Urinary bladder (tissue), 4 donors: ENCODE results near the gene SLC13A5. TPM values are rescaled to one million over a fixed set of nuclear protein-coding genes. Genes with fewer than 3 reads are reported as not detected.
"Not testable (repeated sequence)": the region's sequence is repeated elsewhere in the genome, so short reads cannot be mapped to it uniquely, and the experiment has no call there.

ENCODE experiments used
- DNase-seq: peaks from one replicate; pipeline ENCODE4 v3.0.0-alpha.2; 2015; ENCODE audit errors: extremely low spot score
- H3K27ac ChIP-seq: one replicate; pipeline ENCODE4 v1.5.1; 2013; ENCODE audit warnings: low read depth, mild to moderate bottlenecking, moderate library complexity
- H3K36me3 ChIP-seq: one replicate; pipeline ENCODE4 v1.6.1; 2013; ENCODE audit warnings: mild to moderate bottlenecking, moderate library complexity; ENCODE audit not compliant: insufficient read depth
- H3K4me1 ChIP-seq: one replicate; pipeline ENCODE4 v1.6.1; 2013; ENCODE audit warnings: mild to moderate bottlenecking, moderate library complexity; ENCODE audit not compliant: insufficient read depth
- H3K4me3 ChIP-seq: one replicate; pipeline ENCODE4 v1.5.1; 2013; ENCODE audit warnings: low read depth, low read length
- WGBS: extraction: QIAGEN DNeasy Blood & Tissue Kit; methylation state at CpG from one replicate; pipeline ENCODE4 v1.1.7; 2013; 5-methylcytosine and 5-hydroxymethylcytosine counted together
- polyA plus RNA-seq: library from polyadenylated mRNA; stranded (reverse); fragments of 200-250 nt; gene quantifications from one replicate; pipeline ENCODE4 v1.2.3, GENCODE V29; 2013
- total RNA-seq: library from RNA; depleted of rRNA; stranded (reverse); fragments of >200 nt; gene quantifications from one replicate; pipeline ENCODE4 v1.2.3, GENCODE V29; 2014
- donor health status: healthy with polysubstance abuse.
- donor health status: healthy.

SLC13A5 gene
- total and polyA plus RNA-seq, 2 donors, result 0.10 TPM; not detected in 1

DNA sequence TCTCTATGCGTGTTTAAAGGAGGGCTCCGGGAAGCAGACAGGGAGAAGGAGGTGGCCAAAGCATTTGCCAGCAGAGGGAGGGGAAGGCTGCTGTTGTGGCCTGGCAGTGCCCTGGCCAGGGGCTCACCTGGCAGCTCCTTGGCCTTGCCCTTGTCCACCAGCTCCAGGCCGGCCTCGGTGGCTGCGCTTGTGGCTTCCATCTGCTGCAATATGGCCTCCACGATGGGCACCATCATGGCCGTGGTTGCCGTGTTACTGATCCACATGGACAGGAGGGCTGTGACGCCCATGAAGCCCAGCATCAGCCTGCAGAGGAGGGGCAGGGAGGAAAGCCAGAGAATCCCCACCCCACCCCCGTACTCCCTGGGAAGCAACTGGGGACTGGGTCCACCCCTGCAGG is 9.4 kb downstream of the SLC13A5 start:
- 89% methylated on average over 10 of the region's 10 CpGs for WGBS
- Histone ChIP-seq H3K4me1 (no peaks in the 10 kb centered on the region), H3K4me3 (no peak overlapping the region), H3K27ac (no peak overlapping the region), H3K36me3 (no peaks in the 10 kb centered on the region)
- no peak for DNase-seq

DNA sequence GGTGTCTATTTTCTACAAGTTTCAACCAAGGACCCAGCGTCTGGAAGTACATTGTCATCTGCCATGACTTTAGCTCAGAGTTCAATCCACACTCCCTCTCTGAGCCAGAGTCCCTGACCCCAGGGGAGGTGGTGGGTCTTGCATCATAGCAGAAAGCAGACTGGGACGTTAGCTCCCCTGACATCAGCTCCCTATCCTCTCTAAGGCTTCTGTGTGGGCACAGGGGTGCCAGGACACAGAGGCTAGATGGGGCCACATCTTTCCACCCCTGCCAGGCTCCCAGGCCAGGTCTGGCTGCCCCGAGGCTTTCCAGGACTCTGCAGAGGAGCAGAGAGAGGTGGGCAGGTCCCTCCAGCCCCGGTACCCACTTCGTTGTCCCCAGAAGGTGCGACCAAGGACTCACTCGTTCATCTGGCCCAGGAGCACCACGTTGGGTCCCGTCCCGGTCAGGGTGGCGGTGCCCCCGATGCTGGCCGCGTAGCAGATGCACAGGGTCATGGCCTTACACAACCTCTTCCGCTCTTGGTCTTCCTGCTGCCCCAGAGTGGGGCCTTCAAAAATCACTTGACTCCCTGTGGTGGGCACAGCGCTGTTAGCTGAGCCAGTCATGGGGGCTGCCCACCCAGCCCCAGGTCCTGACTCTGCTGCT is 10.5 kb downstream of the SLC13A5 start:
- Histone ChIP-seq H3K4me3 (no peak overlapping the region), H3K36me3 (no peaks in the 10 kb centered on the region), H3K27ac (no peak overlapping the region), H3K4me1 (no peaks in the 10 kb centered on the region)
- WGBS, result 90% methylated on average over 16 of the region's 16 CpGs
- DNase-seq, result no peak

DNA sequence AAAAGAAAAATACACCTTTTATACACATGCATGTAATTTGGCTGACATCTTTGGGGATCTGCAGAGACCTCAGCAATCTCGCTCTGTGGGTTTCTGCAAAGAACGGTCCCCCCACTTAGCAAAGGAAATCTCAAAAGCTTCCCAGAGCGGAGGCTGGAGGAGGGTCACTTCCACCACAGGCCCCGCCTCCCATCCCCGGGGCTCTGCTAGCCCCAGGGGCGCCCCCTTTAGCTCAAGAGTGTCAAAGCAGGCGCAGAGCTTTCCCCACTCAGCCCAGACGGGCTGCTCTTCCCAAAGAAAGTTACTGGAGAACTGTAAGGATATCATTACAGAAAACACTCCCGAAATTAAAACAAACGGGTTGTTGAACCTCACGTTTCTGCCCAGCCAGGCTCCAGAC is 11.4 kb downstream of the SLC13A5 start:
- no peaks in the 10 kb centered on the region for H3K36me3 ChIP-seq
- H3K4me3 ChIP-seq, result no peak overlapping the region
- no peaks in the 10 kb centered on the region for H3K4me1 ChIP-seq
- 28% methylated on average over 11 of the region's 11 CpGs for WGBS
- DNase-seq, result no peak
- H3K27ac ChIP-seq, result no peak overlapping the region

DNA sequence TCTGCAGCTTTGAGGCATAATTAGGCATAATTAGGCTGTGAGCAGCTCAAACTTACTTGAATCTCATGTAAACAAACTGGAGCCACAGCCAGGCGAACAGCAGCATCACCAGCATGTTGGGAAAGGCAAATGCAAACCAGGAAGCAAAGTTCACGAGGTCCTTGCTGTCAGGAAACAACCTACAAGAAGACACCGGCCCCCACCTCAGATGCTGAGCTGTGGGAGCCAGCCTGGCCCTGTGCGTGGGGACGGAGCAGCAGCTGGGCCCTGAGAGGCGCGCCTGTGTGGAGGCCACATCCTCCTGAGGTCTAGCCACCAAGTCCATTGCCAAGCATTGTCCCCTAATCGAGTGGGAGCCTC is 12.2 kb downstream of the SLC13A5 start:
- no peak for DNase-seq
- Histone ChIP-seq H3K4me3 (no peak overlapping the region), H3K27ac (no peak overlapping the region), H3K36me3 (no peaks in the 10 kb centered on the region), H3K4me1 (no peaks in the 10 kb centered on the region)
- WGBS, result 78% methylated on average over 8 of the region's 8 CpGs

GRCh38 chr17:6699997-6700947 is 12.9 kb downstream of the SLC13A5 start:
- no peak for DNase-seq
- no peaks in the 10 kb centered on the region for H3K4me1 ChIP-seq
- no peak overlapping the region for H3K27ac ChIP-seq
- no peak overlapping the region for H3K4me3 ChIP-seq
- no peaks in the 10 kb centered on the region for H3K36me3 ChIP-seq
- 58% methylated on average over 16 of the region's 16 CpGs for WGBS

DNA sequence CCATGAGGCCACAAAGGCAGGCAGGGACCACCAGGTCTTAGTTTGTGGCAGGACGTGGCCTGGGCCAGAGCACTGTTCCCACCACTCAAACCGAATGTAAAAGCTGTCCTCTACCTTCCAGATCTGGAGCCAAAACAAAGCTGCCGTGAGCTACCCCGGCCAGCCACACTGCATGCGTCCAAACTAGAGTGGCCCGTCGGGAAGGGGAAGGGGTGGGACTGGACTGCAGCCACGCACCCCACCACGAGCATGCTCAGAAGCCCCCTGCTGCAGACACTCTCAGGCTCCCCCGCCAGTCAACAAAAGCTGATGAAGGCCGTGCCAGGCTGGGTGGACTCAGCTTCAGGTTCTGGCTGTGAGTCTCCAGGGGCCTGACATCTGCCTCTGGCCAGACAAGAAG is 15.2 kb downstream of the SLC13A5 start:
- 76% methylated on average over 11 of the region's 11 CpGs for WGBS
- Histone ChIP-seq H3K4me3 (no peak overlapping the region), H3K27ac (no peak overlapping the region), H3K4me1 (no peaks in the 10 kb centered on the region), H3K36me3 (no peaks in the 10 kb centered on the region)
- no peak for DNase-seq

- DNase-seq, result no peak
- WGBS, result 84% methylated on average over 5 of the region's 5 CpGs
- no peak overlapping the region for H3K27ac ChIP-seq
Observed at GRCh38 chr17:6696906-6697305, 16.3 kb downstream of the SLC13A5 start.

GRCh38 chr17:6695565-6695964 is 17.6 kb downstream of the SLC13A5 start:
- Histone ChIP-seq H3K27ac (no peak overlapping the region), H3K36me3 (no peaks in the 10 kb centered on the region), H3K4me3 (no peak overlapping the region), H3K4me1 (no peaks in the 10 kb centered on the region)
- DNase-seq, result no peak
- WGBS, result 81% methylated on average over 13 of the region's 13 CpGs

More at GRCh38 chr17:6696906-6697305, 16.3 kb downstream of the SLC13A5 start:
- Histone ChIP-seq H3K4me1 (no peaks in the 10 kb centered on the region), H3K4me3 (no peak overlapping the region), H3K36me3 (no peaks in the 10 kb centered on the region)

- no peak overlapping the region for H3K4me3 ChIP-seq
- DNase-seq, result no peak
- 81% methylated on average over 2 of the region's 2 CpGs for WGBS
- H3K27ac ChIP-seq, result no peak overlapping the region
- H3K36me3 ChIP-seq, result no peaks in the 10 kb centered on the region
- H3K4me1 ChIP-seq, result no peaks in the 10 kb centered on the region
Observed at GRCh38 chr17:6695051-6695450, 18.1 kb downstream of the SLC13A5 start.

GRCh38 chr17:6691958-6692357 is 21.2 kb downstream of the SLC13A5 start:
- not testable (repeated sequence) for DNase-seq, H3K27ac ChIP-seq, H3K4me1 ChIP-seq, H3K4me3 ChIP-seq, H3K36me3 ChIP-seq
- 63% methylated on average over 6 of the region's 6 CpGs for WGBS

GRCh38 chr17:6691546-6691945 is 21.6 kb downstream of the SLC13A5 start:
- Histone ChIP-seq H3K36me3 (no peaks in the 10 kb centered on the region), H3K27ac (no peak overlapping the region), H3K4me1 (no peaks in the 10 kb centered on the region), H3K4me3 (no peak overlapping the region)
- WGBS, result 81% methylated on average over 3 of the region's 3 CpGs
- DNase-seq, result no peak

DNA sequence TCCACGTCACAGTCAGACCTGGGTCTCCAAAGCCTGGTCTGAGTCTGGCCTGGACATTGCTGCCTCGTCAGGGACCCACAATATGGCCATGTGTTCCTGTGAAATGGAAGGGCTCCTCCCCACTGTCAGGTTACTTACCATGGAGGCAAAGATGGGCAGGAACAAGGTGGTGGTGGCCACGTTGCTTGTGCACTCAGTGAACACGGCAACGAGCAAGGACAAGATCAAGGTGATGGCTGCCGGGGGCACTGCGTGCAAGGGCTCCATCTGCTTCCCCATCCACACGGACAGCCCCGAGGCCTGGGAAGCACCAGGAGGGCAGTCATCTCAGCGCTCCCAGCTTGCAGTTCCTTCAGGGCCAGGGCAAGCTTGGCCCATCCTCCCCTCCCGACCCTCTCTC is 22.5 kb downstream of the SLC13A5 start:
- no peak for DNase-seq
- no peak overlapping the region for H3K4me3 ChIP-seq
- H3K27ac ChIP-seq, result no peak overlapping the region
- WGBS, result 80% methylated on average over 11 of the region's 11 CpGs
- H3K4me1 ChIP-seq, result no peaks in the 10 kb centered on the region
- H3K36me3 ChIP-seq, result no peaks in the 10 kb centered on the region

GRCh38 chr17:6688944-6689343 is 24.2 kb downstream of the SLC13A5 start:
- DNase-seq, result no peak
- H3K27ac ChIP-seq, result no peak overlapping the region
- H3K36me3 ChIP-seq, result no peaks in the 10 kb centered on the region
- H3K4me1 ChIP-seq, result no peaks in the 10 kb centered on the region
- 77% methylated on average over 9 of the region's 9 CpGs for whole genome bisulfite sequencing
- H3K4me3 ChIP-seq, result no peak overlapping the region

DNA sequence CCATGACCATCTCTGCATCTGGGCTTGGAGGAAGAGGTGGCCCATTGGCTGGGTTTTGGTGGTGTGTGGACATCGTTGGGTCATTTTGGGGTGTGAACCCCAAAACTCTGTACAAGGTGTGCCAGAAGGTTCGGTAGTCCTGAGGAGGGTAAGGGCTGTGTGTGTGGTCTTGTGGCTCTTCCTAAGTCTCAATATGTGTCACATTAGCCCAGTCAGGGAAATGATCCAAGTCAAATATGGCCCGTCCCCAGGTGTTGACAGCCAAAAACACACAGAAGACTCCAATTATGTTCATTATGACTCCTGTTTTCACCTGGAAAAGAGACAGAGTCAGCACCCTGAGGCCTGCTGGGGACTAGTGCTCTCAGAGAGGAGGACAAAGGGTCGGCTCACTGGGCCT is 27.1 kb downstream of the SLC13A5 start:
- no peak for DNase-seq
- no peaks in the 10 kb centered on the region for H3K36me3 ChIP-seq
- no peak overlapping the region for H3K27ac ChIP-seq
- WGBS, result 87% methylated on average over 4 of the region's 4 CpGs
- H3K4me1 ChIP-seq, result no peaks in the 10 kb centered on the region
- H3K4me3 ChIP-seq, result no peak overlapping the region
